ENCODE data around the gene ARPC1B.
"Not testable (repeated sequence)": the region's sequence is repeated elsewhere in the genome, so short reads cannot be mapped to it uniquely, and the experiment has no call there.

Gene ARPC1B

DNA sequence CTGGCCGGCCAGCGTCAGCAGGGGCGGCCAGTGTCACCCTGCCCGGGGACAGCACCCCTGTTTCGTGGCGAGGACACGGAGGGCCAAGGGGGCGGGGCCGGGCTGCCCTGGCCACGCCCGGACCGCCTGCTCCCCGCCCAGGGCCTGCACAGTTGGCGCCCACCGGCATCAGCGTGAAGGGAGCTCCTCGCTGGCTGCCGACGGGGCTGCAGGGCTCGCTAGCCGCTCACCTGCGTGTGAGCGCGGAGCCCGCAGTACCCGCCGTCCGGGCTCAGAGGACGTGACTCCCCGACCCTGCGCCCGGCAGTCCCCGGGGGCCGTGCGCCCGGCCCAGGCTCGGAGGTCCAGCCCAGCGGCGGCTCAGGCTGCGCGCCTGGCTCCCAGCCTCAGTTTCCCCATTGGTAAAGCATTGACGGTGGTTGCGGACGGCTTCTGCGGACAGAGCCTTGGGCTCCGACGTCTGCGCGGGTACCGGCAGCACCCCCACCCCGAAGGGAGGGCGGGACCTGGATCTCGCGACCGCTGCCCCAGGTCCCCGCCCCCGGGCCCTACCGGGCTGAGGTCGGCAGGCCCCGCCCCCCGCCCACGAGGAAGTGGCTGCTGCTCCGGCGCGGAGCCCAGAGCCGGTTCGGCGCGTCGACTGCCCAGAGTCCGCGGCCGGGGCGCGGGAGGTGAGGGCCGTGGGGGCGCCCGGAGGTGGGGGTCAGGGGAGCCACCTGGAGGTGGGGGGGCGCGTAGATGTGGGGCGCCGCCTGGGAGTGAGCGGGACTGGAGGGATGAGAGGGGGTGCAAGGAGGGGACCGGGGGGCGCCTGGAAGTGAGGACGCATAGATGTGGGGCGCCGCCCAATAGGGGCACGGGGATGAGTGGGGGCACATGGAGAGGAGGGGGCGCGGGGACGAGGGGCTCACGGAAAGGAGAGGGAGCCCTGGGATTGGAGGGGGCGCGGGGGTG, at the start of gene ARPC1B:
TSS of gene ARPC1B (plus strand) at position 620 of the 954 bp plus-strand sequence. CDS start 10,985 bp downstream, outside the sequence.
- DNase-seq (ENCODE audit: low read depth in 2 of 2, low spot score in 1 of 2) = peak; percentile 66 to 71

DNA sequence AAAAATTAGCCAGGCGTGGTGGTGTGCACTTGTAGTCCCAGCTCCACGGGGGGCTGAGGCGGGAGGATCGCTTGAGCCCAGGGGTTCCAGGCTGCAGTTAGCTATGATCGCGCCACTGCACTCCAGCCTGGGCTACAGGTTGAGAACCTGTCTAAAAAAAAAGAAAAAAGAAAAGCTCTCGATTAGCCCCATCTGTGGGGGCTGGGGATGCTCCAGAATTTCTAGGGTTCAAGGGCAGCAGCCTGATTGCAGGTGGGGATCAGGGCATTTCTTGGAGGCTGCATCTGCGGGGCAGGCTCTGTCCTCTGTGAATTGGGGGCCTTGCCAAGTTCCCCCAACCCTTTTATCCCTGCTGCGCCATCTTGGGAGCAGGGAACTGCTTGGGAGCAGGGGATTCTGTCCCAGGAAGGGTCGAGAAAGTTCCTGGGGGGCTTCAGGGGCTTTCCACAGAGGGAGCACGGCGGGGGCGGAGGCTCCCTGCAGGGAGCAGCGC, 49.5 kb upstream of the ARPC1B start:
- no peak for DNase-seq (ENCODE audit: low read depth in 2 of 2, low spot score in 1 of 2)

DNA sequence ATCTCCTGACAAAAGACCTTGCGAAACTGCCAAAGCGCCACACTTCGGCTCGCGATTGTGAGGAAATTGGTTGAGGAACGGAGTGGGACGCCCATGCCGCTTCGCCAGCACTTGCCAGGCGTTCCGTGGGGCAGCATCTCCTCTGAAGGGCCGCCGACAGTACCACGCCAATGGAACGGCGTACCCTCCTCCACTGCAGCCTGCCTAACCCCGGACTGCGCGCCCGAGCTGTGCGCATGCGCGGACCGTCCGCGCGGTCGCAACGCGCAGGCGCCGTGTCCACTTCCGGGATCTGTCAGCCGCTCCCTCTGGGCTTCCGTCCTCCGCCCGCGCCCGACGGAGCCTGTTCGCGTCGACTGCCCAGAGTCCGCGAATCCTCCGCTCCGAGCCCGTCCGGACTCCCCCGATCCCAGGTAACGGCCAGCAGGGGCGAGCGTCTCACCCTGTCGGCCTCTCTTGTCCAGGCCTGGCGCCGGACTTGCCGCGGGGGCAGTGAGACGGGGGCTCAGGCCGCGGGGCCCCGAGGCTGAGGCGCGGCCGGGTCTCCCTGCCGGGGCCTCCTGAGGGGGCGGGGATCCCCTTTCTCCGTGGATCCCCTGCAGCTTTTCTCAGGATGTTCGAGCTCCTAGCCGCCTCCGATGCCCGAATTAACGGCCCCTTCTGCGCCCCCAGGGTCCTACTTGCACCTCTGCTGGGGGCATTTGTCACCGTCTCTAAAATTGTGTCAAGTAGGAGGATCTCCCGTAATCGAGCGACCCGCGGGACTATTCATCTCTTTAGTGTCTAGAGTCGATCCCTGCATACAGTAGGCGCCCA, 48.7 kb upstream of the ARPC1B start, which contains the start of gene ARPC1A:
TSS of gene ARPC1A (plus strand) at position 307 of the 816 bp plus-strand sequence. CDS start 7,456 bp downstream, outside the sequence.
- DNase-seq (ENCODE audit: low read depth in 2 of 2, low spot score in 1 of 2) = peak; percentile 70 to 82

DNA sequence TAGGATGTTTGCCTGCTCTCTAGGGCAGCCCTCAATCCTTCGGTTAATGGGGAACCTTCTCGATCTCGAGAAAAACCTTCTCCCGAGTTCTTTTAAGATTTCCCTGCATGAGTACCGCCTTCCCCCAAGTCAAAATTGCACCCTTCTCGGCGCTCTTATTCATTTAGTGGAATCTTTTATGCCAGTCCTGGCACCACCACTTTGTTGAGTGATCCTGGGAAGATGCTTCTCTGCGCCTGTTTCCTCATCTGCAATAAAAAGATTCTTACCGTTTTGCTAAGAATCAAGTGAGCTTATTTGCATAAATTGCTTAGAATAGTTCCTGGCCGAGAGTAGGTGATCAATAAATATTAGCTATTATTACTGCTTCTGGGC, 48.1 kb upstream of the ARPC1B start:
- DNase-seq (ENCODE audit: low read depth in 2 of 2, low spot score in 1 of 2) = no peak

DNA sequence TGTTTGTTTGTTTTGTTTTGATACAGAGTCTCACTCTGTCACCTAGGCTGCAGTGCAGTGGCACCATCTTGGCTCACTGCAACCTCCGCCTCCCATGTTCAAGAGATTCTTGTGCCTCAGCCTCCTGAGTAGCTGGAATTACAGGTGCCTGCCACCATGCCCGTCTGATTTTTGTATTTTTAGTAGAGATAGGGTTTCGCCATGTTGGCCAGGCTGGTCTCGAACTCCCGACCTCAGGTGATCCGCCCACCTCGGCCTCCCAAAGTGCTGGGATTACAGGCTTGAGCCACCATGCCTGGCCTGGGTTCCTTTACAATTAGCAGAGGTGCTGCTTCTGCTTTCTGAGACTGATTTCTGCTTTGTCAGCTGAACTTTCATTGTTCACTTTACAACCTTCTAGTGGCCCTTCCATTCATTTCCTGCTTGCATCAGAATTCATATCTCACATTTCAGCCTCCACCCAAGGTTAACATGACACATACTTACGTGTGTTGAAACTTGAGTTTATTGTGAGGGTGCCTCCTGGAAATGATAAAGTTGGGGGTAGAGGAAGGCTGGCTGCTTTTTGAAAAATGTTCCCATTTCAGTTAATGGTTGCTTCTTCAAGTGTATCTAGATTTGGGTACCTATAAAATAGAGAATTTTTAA, 44.1 kb upstream of the ARPC1B start:
- not testable (repeated sequence) for DNase-seq (ENCODE audit: low read depth in 2 of 2, low spot score in 1 of 2)

DNA sequence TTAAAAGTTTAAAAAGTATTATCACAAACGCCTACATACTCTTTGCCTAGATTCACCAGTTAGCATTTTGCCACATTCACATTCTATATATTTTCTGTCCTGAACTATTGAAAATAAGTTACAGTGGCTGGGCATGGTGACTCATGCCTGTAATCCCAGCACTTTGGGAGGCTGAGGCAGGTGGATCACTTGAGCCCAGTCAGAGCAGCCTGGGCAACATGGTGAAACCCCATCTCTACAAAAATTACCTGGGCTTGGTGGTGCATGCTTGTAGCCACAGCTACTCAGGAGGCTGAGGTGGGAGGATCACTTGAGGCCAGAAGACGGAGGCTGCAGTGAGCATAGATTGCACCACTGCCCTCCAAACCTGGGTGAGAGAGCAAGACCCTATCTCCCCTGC, 43.5 kb upstream of the ARPC1B start:
- DNase-seq (ENCODE audit: low read depth in 2 of 2, low spot score in 1 of 2) = no peak

DNA sequence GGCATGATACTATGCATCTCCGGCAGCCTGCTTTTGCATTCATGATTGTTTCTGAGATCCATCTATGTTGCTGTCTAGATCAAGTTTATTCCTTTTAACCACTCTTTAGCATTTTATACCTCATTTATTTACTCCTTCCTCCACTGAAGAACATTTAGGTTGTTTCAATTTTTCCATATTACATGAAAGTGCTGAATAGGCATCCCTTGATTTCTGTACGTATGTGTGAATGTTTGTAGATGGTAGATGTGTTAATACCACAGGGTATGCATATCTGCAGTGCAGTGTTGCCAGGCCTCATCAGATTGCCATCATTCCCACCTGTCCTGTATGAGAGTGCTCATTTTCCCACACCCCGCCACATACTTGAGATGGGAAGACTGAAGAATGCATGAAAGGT, 34.9 kb upstream of the ARPC1B start:
- no peak for DNase-seq (ENCODE audit: low read depth in 2 of 2, low spot score in 1 of 2)

DNA sequence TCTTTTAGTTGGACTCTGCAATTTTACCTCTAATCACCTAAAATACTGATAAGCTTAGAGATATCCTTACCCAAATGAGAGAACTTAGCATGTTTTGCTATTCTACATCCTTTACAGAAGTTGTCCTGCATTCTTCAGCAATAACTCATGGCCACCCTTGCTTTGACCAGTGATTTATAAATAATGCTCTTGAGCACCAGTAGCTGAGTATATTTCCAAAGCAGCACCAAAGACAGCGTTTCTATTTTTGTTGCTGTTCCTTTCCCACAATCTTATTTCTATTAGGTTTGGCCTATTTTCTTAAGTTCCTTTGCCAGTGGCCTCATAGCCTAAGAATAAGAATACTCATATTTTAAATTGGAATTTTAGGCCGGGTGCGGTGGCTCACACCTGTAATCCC, 33.9 kb upstream of the ARPC1B start:
- no peak for DNase-seq (ENCODE audit: low read depth in 2 of 2, low spot score in 1 of 2)

DNA sequence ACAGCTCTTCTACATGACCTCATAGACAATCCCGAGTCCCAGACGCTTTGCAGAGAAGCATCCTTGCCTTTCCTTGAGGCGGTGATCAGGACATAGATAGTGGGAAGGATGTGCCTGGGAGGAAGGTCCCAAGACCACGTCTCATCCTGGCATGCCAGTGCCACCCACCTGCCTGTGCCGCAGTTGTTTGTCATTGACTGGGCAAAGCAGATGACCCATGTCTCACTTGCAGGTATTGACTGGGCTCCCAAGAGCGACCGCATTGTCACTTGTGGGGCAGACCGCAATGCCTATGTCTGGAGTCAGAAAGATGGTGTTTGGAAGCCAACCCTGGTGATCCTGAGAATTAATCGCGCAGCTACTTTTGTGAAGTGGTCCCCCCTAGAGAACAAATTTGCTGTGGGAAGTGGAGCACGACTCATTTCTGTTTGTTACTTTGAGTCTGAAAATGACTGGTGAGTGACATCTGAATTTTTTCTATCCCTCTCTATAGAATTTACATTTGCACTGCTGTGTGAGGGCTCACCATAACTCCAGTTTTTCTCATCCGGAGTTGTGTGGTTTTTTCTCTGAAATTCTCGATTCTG, 30.4 kb upstream of the ARPC1B start:
- no peak for DNase-seq (ENCODE audit: low read depth in 2 of 2, low spot score in 1 of 2)

DNA sequence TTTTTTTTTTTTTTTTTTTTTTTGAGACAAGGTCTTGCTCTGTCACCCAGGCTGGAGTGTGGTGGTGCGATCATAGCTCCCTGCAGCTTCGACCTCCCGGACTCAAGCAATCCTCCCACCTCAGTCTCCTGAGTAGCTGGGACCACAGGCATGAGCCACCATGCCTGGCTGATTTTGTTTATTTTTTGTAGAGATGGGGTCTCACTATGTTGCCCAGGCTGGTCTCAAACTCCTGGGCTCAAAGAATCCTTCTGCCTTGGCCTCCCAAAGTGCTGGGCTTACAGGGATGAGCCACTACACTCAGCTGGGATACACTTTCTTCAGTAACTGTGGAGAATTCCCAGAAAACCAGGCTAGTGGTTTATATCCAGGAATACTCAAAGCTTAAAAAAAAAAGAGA, 23.9 kb upstream of the ARPC1B start:
- not testable (repeated sequence) for DNase-seq (ENCODE audit: low read depth in 2 of 2, low spot score in 1 of 2)

DNA sequence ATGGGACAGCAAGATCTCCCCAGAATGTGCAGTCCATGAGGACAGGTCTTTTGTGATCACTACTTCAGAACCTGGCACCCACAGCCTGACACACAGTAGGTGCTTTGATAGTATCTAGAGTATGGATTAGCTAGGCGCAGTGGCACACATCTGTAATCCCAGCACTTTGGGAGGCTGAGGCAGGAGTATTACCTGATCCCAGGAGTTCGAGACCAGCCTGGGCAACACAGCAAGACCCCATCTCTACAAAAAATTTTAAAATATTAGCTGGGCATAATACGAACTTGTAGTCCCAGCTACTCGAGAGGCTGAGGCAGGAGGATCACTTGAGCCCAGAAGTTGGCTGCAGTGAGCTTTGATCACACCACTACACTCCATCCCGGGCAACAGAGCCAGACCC, 22.3 kb upstream of the ARPC1B start:
- no peak for DNase-seq (ENCODE audit: low read depth in 2 of 2, low spot score in 1 of 2)

DNA sequence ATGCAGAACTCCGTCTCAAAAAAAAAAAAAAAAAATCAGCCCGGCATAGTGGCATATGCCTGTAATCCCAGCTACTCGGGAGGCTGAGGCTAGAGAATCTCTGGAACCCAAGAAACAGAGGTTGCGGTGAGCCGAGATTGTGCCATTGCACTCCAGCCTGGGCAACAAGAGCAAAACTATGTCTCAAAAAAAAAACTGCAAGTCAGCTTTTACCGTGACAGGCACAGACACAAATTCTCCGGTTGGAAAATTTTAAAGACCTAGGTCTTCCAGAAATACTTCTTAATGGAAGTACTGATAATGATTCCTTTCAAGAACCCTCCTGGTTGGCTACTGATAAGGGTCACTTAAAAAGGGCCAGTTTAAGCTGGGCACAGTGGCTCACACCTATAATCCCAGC, 19.4 kb upstream of the ARPC1B start:
- no peak for DNase-seq (ENCODE audit: low read depth in 2 of 2, low spot score in 1 of 2)

DNA sequence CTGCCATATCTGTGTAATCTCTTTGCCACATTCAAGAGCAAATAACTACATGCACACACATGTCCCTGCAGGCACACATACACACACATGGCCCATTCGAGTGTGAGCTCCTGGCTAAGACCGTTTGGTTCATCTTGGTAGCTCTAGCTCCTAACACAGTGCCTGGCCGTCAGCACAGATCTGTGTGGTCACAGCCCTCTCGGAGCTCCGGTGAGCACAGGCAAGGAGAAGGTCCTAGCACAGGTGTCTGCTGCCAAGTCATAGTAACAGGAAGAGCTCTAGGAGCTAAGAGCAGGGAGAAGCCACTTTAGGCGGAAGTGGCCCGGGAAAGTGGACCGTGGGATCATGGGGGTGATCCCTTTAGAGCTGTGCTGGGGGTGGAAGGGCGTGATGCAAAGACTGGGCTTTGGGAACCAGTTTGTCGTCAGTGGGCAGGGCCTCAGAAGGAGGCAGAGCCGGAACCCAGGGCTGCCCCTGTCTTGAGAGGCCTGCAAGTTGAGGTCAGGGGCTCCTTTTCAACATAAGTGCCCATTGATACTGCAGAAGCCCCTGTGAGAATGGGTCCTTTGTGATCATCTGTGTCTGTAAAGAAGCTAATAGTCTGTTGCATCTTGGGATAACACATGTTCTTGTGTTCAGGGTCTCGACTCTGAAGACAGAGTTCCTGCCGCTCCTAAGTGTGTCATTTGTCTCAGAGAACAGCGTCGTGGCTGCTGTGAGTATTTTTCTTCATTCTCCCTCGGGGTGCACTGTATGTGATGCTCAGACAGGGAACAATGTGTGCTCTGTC, 16.6 kb upstream of the ARPC1B start:
- DNase-seq (ENCODE audit: low read depth in 2 of 2, low spot score in 1 of 2) = no peak

DNA sequence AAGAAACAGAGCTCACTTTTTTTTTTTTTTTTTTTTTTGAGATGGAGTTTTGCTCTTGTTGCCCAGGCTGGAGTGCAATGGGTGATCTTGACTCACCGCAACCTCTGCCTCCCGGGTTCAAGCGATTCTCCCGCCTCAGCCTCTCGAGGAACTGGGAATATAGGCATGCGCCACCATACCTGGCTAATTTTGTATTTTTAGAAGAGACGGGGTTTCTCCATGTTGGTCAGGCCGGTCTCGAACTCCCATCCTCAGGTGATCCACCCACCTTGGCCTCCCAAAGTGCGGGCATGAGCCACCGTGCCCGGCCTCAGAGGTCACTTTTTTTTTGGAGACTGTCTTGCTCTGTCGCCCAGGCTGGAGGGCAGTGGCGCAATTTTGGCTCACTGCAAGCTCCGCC, 16.0 kb upstream of the ARPC1B start:
- not testable (repeated sequence) for DNase-seq (ENCODE audit: low read depth in 2 of 2, low spot score in 1 of 2)

DNA sequence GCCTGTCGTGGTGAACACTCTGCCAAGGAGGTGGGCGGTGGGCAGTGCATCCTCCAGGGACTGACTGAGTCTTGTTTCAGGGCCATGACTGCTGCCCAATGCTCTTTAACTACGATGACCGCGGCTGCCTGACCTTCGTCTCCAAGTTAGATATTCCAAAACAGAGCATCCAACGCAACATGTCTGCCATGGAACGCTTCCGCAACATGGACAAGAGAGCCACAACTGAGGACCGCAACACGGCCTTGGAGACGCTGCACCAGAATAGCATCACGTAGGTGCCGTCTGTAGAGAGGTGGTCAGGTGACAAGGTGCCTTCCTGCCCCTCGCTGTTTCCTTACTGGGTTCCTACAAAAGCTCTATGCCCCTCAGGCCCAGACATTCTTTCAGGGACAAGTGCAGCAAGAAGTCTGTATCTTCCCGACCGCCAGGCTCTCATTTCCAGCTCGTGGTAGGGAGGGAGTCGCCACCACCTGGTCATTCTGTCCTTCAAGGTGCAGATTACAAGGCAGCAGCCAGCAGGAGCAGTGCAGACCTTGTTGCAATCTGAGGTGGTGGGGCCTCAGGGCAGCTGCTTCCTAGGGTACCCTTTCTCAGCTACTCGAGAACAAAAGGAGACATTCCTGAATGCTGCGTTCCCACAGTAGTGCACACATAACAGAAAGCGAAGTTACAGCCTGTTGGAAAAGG, 14.9 kb upstream of the ARPC1B start:
- DNase-seq (ENCODE audit: low read depth in 2 of 2, low spot score in 1 of 2) = no peak

DNA sequence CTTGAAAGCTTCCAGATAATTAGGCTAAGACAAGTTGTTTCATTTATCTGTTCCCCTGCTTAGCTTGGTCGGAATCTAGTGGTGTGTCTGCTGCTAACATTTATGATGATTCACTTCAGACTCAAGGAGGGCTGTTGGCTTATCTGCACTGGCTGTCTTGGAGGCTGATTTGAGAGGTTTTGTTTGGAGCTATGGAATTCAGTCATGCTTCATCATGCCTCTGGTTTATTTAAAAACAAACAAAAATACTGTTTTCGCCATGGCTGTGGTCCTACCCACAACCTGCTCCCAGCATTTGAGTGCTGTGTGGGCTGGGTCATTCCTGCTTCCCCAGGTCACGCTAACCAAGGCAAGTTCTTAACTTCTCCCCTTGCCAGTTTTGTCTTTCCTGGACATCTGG, 11.7 kb upstream of the ARPC1B start:
- no peak for DNase-seq (ENCODE audit: low read depth in 2 of 2, low spot score in 1 of 2)

DNA sequence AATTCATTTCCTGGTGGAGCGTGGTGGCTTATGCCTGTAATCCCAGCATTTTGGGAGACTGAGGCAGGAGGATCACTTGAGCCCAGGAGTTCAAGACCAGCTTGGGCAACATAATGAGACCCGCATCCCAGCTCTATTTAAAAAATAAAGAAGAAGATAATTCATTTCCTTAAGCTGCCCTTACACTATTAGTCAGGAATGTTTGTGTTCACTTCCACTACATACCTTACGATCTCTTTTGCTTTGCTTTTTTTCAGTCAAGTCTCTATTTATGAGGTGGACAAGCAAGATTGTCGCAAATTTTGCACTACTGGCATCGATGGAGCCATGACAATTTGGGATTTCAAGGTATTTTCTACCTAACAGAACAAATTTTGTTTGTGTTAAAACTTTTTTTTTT, 11.2 kb upstream of the ARPC1B start:
- no peak for DNase-seq (ENCODE audit: low read depth in 2 of 2, low spot score in 1 of 2)

DNA sequence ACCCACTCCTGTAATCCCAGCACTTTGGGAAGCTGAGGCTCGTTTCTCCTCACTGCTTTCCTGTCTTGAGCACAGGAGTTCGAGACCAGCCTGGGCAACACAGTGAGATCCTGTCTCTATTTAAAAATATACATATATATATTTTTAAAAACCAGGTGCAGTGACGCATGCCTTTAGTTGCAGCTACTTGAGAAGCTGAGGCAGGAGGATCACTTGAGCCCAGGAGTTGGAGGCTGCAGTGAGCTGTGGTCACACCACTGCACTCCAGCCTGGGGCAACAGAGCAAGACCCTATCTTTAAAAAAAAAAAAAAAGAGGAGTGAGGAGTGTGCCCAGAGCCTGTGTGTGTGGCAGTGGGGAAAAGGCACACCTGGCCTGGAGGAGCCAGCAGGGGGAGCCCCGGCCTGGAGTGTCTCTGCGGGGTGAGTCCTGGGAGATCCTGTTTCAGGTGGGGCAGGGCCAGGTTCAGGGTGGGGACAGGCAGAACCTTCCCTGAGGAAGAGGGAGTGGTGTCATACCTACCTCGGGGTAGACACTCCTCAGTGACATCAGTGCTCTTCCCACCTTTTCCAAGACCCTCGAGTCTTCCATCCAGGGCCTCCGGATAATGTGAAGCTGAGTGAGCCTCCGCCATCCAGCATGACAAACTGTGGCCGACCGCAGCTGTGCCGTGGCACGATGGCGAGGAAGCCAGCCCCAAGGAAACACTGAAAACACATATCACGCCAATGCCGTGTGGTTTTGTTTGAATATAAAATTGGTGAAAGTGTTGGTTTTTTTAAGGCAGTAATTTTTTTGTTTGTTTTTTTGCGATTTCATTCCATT, 9.0 kb upstream of the ARPC1B start:
- peak in 1 of 2 donors; percentile 47 for DNase-seq (ENCODE audit: low read depth in 2 of 2, low spot score in 1 of 2)

DNA sequence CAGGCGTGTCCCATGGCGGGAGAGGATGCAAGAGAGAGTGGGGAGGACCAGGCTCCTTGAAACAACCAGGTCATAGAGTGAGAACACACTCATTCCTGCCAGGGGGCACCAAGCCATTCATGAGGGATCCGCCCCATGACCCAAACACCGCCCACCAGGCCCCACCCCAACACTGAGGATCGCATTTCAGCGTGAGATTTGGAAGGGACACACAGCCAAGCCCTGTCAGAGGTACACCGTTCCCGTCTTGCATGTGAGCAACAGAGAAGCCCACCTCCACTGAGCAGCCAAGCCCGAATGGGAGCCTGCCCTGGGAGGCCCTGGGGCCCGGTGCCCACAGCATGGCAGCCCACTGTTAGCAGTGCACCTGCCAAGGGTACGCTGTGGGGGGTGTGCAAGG, 7.9 kb upstream of the ARPC1B start:
- no peak for DNase-seq (ENCODE audit: low read depth in 2 of 2, low spot score in 1 of 2)

Data from stimulated activated CD8-positive, alpha-beta memory T cell treated with anti-CD3 and anti-CD28 coated beads, Interleukin-4, amount 100 ng/mL, for 1 hour (primary cell).